RPMI7951 (cell line): ENCODE data around the gene SEPTIN12. TPM values are rescaled to one million over a fixed set of nuclear protein-coding genes. Genes with fewer than 3 reads are reported as not detected.

Source experiments
- DNase-seq: peaks from one replicate; pipeline ENCODE4 v3.0.0-alpha.2; 2012; ENCODE audit warnings: low read depth
- total RNA-seq: library from RNA; depleted of rRNA; stranded (reverse); fragments of >200 nt; shearing (Covaris generic); gene quantifications from 2 replicates; pipeline ENCODE4 v1.2.3, GENCODE V29; 2014

The SEPTIN12 gene
- total RNA-seq, 1 experiment from 2014 or later = not detected

GRCh38 chr16:4802659-4803287, 14.6 kb upstream of the SEPTIN12 start:
- DNase-seq = peak; percentile 91

GRCh38 chr16:4801962-4802658, 14.0 kb upstream of the SEPTIN12 start, which contains the start of gene ROGDI:
ROGDI (minus strand) TSS chr16:4802633; CDS start chr16:4802571, 62 bp downstream.
- DNase-seq = peak; percentile 52

- no peak for DNase-seq
Observed at GRCh38 chr16:4801051-4801961, 13.2 kb upstream of the SEPTIN12 start.

DNA sequence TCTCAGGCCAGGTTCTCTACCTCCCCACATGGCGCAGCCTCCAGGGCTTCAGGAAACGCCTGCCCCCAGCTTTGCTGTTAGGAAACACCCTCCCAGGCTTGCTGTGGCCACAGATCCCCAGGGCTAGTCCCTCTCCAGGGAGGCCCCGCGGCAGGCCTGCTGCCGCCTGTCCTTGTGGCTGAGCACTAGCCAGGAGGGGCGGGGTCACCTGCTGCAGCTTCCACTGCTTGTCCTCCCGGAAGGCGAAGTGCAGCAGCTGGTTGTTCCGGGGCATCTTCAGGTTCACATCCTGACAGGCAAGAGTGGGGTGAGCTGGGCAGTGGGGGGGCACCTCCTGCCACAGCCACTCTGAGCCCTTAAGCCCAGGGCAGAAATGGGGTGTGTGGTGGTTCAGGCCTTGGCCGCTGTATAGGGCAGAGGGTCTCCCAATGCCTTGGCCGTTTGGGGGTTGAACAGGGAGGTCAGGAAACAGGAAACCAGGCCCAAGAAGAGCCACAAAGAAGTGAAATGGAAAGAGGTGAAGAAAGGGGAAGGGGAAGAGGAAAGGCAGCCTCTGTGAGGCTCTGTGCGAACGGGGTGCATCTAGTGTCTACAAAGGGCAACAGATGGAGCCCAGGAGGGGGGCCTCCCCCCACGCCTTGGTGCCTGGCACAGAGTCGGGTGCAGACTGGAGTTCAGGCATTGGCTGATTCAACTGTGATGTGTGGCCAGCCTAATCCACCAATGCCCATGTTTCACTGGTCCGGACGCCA, 12.3 kb upstream of the SEPTIN12 start:
- no peak for DNase-seq

DNA sequence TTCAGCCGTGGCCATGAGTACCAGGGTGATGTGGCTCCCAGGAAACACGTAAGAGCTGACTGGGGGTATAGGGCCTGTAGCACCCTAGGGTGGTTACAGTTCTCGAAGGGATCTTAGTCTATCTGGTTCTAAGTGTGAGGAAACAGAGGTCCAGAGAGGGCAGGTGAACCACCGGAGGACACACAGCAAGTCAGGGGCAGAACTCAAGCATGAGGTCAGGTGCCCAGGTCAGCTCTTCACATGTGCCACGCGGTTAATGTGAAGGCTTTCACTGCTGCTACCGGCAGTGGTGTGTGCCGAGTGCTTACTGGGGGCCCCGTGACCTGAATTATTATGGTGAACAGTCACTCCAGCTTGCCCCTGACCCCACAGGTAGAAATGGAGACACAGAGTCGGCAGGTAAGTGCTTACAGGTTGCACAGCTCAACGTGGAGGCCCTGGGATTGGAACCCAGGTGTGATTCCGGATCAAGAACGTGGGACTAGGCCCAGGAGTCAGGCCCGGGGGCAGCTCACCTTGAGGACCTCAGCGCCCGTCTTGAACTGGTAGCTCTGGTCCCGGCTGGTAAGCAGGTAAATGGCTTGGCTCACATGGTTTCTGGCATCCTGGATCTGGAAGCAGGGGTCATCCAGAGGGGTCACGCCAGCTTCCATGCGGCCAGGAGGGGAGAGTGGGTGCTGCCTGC, 11.2 kb upstream of the SEPTIN12 start:
- DNase-seq = no peak

GRCh38 chr16:4798456-4798855, 10.3 kb upstream of the SEPTIN12 start:
- no peak for DNase-seq

DNA sequence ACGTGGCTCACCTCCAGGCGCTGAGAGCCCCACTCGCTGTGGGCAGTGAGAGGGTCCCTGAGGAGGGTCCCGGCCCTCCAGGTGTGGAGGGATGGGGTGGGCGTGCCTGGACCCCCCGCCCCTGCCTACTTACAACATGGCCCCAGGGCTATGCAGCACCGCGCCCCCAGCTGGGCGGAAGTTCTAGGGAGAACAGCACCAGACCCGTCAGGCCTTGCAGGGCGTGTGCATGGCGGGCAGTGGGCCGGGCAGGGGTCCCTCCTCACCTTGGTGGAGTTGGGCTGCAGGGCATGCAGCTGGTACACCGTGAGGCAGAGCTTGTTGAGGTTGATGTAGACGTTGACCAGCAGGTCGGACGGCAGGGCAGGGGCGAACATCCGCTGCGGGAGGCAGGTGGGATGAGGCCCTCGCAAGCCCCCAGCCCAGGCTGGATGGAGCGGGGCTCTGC, 9.7 kb upstream of the SEPTIN12 start:
- DNase-seq = no peak

GRCh38 chr16:4796982-4797804, 9.0 kb upstream of the SEPTIN12 start:
- DNase-seq = no peak

DNA sequence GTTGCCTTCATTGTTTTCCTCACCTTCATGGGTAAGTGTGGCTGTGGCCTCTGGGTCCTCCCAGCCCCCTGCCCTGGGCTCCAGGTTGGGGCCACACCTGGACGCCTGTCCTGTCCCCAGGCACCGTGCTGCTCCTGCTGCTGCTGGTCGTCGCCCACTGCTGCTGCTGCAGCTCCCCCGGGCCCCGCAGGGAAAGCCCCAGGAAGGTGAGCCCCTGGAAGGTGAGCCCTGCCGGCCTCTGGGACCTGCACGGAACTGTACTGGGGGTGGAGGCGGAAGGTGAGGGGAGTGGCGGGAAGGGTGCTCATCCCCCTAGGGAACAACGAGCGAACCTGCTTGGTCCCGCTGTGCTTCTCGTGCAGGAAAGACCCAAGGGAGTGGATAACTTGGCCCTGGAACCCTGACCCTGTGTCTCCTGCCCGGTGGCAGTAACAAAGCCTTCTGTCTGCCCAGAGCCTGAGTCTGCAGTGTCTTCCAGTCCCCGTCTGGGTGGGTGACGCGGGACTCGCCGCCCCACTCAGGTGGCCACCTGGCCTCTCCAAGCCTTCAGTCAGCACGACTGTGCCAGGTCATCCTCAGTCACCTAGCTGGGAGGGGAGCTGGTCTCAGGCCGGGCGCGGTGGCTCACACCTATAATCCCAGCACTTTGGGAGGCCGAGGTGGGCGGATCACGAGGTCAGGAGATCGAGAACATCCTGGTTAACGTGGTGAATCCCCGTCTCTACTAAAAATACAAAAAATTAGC, 7.9 kb upstream of the SEPTIN12 start:
- no peak for DNase-seq

DNA sequence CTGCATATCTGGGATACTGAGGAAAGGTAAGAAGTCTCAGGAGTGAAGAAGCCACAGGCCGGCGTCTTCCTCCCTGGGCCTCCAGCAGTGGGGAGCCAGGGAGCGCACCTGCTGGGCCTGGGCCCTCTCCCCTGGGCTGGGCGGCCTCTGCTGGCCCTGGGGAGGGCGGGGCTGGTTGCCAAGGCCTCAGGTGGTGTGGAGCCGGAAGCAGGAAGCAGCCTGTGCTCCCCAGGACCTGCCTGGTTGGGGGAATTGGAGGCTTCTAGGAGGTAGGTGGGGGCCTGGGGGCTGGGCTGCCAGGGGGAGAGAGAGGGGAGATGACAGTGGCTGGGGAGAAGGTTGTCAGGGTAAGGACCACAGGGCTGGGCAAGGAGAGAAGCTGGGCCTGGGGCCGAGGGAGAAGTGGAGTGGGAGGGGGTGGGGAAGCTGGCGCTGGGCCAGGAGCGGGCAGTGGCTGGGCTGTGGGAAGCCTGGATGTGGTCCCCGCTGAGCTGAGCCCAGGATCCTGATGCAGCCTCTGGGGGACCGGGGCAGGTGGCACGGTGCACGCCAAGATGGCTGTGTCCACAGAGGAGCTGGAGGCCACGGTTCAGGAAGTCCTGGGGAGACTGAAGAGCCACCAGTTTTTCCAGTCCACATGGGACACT, 7.2 kb upstream of the SEPTIN12 start, which contains the start of gene SMIM22:
Gene SMIM22 (plus strand): TSS at position 189 of the 647 bp plus-strand sequence. CDS start 366 bp downstream, at position 555.
- no peak for DNase-seq

- DNase-seq = no peak
Observed at GRCh38 chr16:4792951-4793513, 4.9 kb upstream of the SEPTIN12 start.

DNA sequence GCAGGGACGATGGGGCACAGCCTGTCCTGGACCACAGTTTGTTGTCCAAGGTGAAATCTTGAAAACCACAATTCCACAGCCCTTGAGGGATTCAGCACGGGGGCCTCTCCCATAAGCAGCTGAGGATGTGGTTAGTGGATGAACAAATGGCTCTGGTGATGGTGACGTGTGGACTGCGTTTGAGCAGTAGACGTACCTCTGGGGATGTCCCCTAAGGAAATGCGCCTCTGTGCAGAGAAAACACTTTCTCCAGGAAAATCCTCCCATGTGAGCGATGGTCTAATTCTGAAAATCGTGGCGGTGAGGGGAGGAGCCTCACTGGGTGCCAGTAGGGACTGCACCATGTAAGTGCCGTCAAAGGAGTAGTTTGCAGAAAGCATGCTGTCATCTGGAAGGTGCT, 2.7 kb upstream of the SEPTIN12 start:
- DNase-seq = peak; percentile 54

GRCh38 chr16:4790261-4790660, 2.1 kb upstream of the SEPTIN12 start:
- no peak for DNase-seq

DNA sequence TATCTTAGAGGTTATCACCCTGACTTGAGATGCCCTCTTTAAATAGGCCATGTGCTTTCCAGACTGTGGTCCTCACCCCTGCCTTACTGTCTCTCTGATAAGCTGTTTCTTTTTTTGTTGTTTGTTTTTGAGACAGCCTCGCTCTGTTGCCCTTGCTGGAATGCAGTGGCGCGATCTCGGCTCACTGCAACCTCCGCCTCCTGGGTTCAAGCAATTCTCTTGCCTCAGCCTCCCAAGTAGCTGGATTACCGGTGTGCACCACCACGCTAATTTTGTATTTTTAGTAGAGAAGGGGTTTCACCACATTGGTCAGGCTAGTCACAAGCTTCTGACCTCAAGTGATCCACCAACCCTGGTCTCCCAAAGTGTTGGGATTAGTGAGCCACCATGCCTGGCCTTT, 765 bp upstream of the SEPTIN12 start:
- no peak for DNase-seq

DNA sequence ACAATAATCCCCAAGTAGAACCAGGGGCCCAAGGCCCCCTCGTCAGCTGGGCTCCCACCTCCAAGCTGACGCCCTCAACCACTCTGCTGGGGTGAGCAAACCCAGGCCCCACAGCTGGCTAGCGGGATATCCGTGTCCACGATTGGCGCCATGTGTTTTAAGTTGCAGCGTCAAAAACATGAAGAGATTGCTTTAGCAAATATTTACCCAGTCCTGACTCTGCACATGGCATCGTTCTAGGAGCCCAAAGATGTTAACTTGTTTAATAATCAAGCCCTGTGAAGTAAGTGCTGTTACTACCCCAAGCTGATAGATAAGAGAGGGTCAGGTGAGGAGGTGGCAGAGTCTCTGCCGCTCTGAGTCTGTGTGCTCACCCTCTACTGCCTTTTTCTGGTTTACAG, 344 bp upstream of the SEPTIN12 start:
- no peak for DNase-seq

GRCh38 chr16:4787068-4787467, 1.1 kb downstream of the SEPTIN12 start:
- DNase-seq = no peak

DNA sequence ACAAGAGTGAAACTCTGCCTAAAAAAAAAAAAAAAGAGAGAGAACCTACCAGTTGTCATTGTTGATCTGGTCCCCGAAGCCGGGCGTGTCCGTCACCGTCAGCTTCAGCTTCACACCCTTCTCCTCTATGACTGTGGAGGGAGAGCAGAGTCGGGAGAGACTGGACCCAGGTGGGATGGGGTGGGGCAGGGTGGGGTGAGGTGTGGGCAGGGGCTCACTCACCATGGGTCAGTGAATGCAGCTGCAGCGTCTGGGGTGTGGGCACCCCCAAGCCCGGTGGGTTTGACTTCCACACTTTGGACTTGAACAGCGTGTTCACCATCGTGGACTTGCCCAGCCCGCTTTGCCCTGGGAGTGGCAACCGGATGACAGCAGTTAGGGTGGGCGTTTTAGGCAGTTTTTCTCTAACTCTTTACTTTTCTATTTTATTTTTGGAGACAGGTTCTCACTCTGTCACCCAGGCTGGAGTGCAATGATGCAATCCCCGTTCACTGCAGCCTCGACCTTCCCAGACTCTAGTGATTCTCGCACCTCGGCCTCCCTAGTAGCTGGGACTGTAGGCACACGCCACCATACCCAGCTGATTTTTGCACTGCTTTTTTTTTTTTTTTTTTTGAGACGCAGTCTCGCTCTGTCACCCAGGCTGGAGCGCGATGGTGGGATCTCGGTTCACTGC, 2.2 kb downstream of the SEPTIN12 start:
- no peak for DNase-seq
